ENCODE data around the gene PHETA1. TPM values are rescaled to one million over a fixed set of nuclear protein-coding genes. Genes with fewer than 3 reads are reported as not detected.

PHETA1 gene
- total RNA-seq, 4 donors from 2014 or later: 6.3 to 16.0 (median 8.2) TPM

DNA sequence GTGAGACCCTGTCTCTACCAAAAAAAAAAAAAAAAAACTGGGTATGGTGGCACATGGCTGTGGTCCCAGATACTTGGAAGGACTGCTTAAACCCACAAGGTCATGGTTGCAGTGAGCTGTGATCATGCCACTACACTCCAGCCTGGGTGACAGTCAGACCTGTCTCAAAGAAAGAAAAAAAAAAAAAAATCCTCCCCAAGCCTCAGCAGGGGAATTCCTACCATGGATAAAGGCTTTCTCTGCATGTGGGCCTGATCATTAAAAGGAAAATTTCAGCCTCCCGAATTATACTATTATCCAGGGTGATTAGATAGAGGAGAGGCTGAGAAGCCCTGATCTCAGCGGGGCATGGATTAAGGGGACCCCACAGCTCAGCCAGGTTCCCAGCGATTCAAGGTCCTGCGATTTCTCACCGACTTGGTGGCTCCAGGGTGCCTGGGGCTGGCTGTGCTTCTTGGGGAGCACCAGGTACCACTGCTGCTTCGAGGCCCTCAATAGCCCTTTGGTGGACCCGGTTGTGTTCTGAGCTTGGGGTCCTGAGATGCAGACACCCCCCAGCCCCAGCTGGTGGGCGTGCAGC lies 42.4 kb upstream of the PHETA1 start:
- no peaks in the 10 kb centered on the region for H3K27me3 ChIP-seq
- peak overlapping the region in 3 of 4 donors; percentile 63 to 87 (median 74) for H3K27ac ChIP-seq
- TF ChIP-seq POLR2AphosphoS5 (IDR thresholded peaks at IDR 0.05) (no peak), EP300 (IDR thresholded peaks at IDR 0.05) (no peak), POLR2A (IDR thresholded peaks at IDR 0.05) (no peak)
- TF ChIP-seq, protein P1, sequence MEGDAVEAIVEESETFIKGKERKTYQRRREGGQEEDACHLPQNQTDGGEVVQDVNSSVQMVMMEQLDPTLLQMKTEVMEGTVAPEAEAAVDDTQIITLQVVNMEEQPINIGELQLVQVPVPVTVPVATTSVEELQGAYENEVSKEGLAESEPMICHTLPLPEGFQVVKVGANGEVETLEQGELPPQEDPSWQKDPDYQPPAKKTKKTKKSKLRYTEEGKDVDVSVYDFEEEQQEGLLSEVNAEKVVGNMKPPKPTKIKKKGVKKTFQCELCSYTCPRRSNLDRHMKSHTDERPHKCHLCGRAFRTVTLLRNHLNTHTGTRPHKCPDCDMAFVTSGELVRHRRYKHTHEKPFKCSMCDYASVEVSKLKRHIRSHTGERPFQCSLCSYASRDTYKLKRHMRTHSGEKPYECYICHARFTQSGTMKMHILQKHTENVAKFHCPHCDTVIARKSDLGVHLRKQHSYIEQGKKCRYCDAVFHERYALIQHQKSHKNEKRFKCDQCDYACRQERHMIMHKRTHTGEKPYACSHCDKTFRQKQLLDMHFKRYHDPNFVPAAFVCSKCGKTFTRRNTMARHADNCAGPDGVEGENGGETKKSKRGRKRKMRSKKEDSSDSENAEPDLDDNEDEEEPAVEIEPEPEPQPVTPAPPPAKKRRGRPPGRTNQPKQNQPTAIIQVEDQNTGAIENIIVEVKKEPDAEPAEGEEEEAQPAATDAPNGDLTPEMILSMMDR (IDR thresholded peaks at IDR 0.05): no peak
- no peak for ATAC-seq
- peaks cover 0 to 7% of the 10 kb centered on the region in 2 donors for H3K36me3 ChIP-seq
- 0 to 81% methylated on average over 1 to 5 of the region's 8 CpGs for WGBS, 2 donors (ENCODE audit: low coverage in 1 of 2)
- no peaks in the 10 kb centered on the region for H3K9me3 ChIP-seq
- H3K4me1 ChIP-seq: peaks cover 0 to 82% (median 57%) of the 10 kb centered on the region in 3 donors
- no peak overlapping the region for H3K4me3 ChIP-seq

DNA sequence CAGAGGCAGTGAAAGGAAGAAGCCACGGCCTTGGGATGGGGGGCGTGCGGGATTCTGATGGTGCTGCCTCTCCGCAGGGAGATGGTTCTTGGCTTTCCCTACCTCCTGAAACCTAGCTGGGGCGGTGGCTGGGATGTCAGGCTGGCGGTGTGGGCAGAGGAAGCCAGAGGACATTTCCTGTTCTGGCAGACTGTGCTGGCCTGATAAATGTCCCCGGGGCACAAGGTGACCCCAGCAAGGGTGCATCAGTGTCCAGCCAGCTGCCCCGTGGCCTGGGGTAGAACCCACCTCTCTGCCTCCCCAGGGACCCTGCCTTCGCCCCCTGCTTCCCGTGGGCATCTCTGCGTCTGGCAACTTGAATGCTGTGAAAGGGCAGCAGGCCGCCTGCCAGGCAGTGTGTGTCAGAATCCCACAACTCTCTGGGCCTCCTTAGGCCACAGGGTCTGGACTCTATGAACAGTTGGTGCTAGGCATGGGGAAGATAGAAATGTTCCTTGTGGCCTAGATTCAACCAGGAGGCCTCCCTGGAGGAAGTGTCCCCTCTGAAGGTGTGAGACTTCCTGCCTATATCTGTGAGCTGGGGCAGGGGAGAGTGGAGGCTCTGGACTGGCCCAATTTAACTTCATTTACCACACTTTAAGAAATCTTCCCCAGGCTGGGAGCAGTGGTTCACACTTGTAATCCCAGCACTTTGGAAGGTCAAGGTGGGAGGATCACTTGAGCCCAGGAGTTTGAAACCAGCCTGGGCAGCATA lies 41.7 kb upstream of the PHETA1 start:
- peak overlapping the region in 3 of 4 donors; percentile 74 to 87 (median 82) for H3K27ac ChIP-seq
- H3K4me1 ChIP-seq: peaks cover 0 to 84% (median 57%) of the 10 kb centered on the region in 3 donors
- no peak for TF ChIP-seq POLR2A (IDR thresholded peaks at IDR 0.05)
- no peak for TF ChIP-seq EP300 (IDR thresholded peaks at IDR 0.05)
- TF ChIP-seq, protein P1 (IDR thresholded peaks at IDR 0.05): no peak
- no peak for TF ChIP-seq POLR2AphosphoS5 (IDR thresholded peaks at IDR 0.05)
- H3K9me3 ChIP-seq: no peaks in the 10 kb centered on the region
- no peaks in the 10 kb centered on the region for H3K27me3 ChIP-seq
- WGBS, 2 donors (ENCODE audit: low coverage in 1 of 2): no CpG with 5 or more reads among the region's 12 CpGs
- no peak for ATAC-seq
- H3K4me3 ChIP-seq: no peak overlapping the region
- peaks cover 0 to under 1% of the 10 kb centered on the region in 2 donors for H3K36me3 ChIP-seq

DNA sequence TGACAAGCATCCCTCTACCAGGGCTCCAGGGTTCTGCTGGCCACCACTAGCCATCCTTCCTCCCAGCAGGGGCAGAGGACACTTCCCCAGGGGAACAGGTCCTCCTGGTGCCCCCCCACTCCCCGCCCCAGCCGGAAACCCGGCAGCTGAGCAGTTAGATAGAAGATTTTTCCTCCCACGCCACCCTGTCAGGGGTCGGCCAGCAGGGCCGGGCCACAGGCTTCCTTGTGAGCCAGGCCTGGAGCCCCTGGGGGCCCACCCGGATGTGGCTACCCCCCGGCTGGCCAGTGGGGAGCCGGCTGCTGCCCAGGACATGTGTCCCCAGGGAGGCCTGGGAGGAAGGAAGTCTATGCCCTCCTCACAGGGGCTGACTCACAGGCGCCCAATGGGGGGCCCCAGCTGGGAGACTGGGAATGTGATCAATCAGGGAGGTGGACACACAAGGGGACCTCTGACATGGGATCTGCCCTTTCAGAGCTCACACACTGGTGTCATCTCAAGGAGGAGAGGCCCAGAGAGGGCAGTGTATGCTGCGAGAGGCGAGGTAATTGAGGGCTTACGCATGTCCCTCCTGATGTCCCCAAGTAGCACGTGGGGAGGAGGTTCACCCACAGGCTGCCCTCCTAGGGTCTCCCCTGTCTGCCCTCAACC lies 41.0 kb upstream of the PHETA1 start:
- H3K36me3 ChIP-seq: no peaks in the 10 kb centered on the region
- H3K27me3 ChIP-seq: no peaks in the 10 kb centered on the region
- H3K4me3 ChIP-seq: peak overlapping the region in 1 of 2 donors; percentile 17
- no peaks in the 10 kb centered on the region for H3K9me3 ChIP-seq
- peaks cover 0 to 90% (median 61%) of the 10 kb centered on the region in 3 donors for H3K4me1 ChIP-seq
- 73% methylated on average over 2 of the region's 14 CpGs; no CpG with 5 or more reads in 1 of the 2 donors for WGBS, 2 donors (ENCODE audit: low coverage in 1 of 2)
- no peak for TF ChIP-seq POLR2A (IDR thresholded peaks at IDR 0.05)
- no peak for TF ChIP-seq EP300 (IDR thresholded peaks at IDR 0.05)
- no peak for TF ChIP-seq POLR2AphosphoS5 (IDR thresholded peaks at IDR 0.05)
- TF ChIP-seq, protein P1 (IDR thresholded peaks at IDR 0.05): no peak
- peak overlapping the region in 3 of 4 donors; percentile 74 to 87 (median 82) for H3K27ac ChIP-seq
- peak; percentile 3 for ATAC-seq

DNA sequence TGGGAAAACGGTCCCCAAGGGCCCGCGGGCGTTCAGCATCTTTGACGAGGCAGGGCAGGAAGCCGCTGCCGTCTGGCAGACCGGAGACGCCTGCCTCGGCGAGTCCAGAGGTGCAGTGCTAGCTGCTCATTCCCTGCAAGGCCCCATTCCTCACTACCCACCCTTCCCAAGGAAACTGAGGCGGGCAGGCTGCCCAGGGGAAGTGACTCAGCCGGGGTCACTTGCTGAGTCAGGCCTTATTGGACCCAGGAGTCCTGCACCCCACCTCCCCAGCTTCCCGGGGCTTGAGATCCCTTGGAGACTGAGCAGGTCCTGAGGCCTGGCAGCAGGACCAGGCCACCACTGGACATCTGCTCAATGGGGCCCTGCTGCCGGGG lies 40.5 kb upstream of the PHETA1 start:
- H3K9me3 ChIP-seq: no peaks in the 10 kb centered on the region
- peaks cover 0 to 94% (median 66%) of the 10 kb centered on the region in 3 donors for H3K4me1 ChIP-seq
- peak overlapping the region in 3 of 4 donors; percentile 74 to 87 (median 82) for H3K27ac ChIP-seq
- no peaks in the 10 kb centered on the region for H3K27me3 ChIP-seq
- peak overlapping the region in 1 of 2 donors; percentile 17 for H3K4me3 ChIP-seq
- WGBS, 2 donors (ENCODE audit: low coverage in 1 of 2): no CpG with 5 or more reads among the region's 15 CpGs
- H3K36me3 ChIP-seq: no peaks in the 10 kb centered on the region
- TF ChIP-seq POLR2A (IDR thresholded peaks at IDR 0.05) (no peak), EP300 (IDR thresholded peaks at IDR 0.05) (no peak), POLR2AphosphoS5 (IDR thresholded peaks at IDR 0.05) (no peak)
- TF ChIP-seq, protein P1 (IDR thresholded peaks at IDR 0.05): no peak
- ATAC-seq: no peak
